Panc1 (cell line): ENCODE measurements around the gene PIWIL4. TPM values are rescaled to one million over a fixed set of nuclear protein-coding genes. Genes with fewer than 3 reads are reported as not detected.

ENCODE experiments used
- ATAC-seq: fragments of 200-7000 bp; cut with Tn5 transposase; 2 replicates; pipeline ENCODE4 v1.9.1; 2020; ENCODE audit warnings: mild to moderate bottlenecking, moderate library complexity
- BruUV-seq: library from RNA; stranded (reverse); fragments of 400-500 nt; replicated peaks from 2 replicates; lab custom pipeline; 2021; lab: Mats Ljungman, UMichigan
- CTCF ChIA-PET: fragments of 300-600 bp; sonication (Branson Sonifier 250); formaldehyde crosslinking; loops from one replicate; lab custom pipeline; 2022; ENCODE audit warnings: antibody characterized with exemption; lab: Charles Lee
- POLR2A ChIA-PET: fragments of 300-600 bp; sonication (Branson Sonifier 250); formaldehyde crosslinking; loops from one replicate; lab custom pipeline; 2022; ENCODE audit warnings: antibody characterized with exemption; lab: Charles Lee
- DNase-seq: peaks from one replicate; pipeline ENCODE4 v3.0.0-alpha.2; 2010; ENCODE audit warnings: low read depth, low spot score
- H3K27ac ChIP-seq: 2 replicates; pipeline ENCODE4 v1.5.1; 2011; ENCODE audit warnings: mild to moderate bottlenecking, low read length, inconsistent platforms
- H3K27me3 ChIP-seq: fragments of 200-500 bp; sonication (Bioruptor generic); 2 replicates; pipeline ENCODE4 v1.6.0; 2014; ENCODE audit warnings: low read length, inconsistent platforms; ENCODE audit not compliant: control insufficient read depth, insufficient read depth
- H3K36me3 ChIP-seq: fragments of 200-500 bp; sonication (Bioruptor generic); 2 replicates; pipeline ENCODE4 v1.5.1; 2014; ENCODE audit warnings: inconsistent platforms, mild to moderate bottlenecking, low read length, moderate library complexity; ENCODE audit not compliant: control insufficient read depth, insufficient read depth
- H3K4me1 ChIP-seq: 2 replicates; pipeline ENCODE4 v1.5.1; 2011; ENCODE audit warnings: inconsistent platforms, mild to moderate bottlenecking, low read length, moderate library complexity; ENCODE audit not compliant: control insufficient read depth, insufficient read depth
- H3K4me3 ChIP-seq, 2 experiments: 2 replicates each; pipeline ENCODE4 v1.5.1; 2011 to 2012; ENCODE audit warnings: low read depth in 2 of 2, low read length in 2 of 2, mild to moderate bottlenecking in 2 of 2, inconsistent platforms in 1 of 2, moderate library complexity in 1 of 2
- H3K9me3 ChIP-seq: fragments of 200-500 bp; sonication (Bioruptor generic); 2 replicates; pipeline ENCODE4 v1.5.1; 2014; ENCODE audit warnings: low read depth, mild to moderate bottlenecking, inconsistent platforms, low read length, moderate library complexity; ENCODE audit not compliant: control insufficient read depth, insufficient read depth
- CTCF ChIP-seq: fragments of 450-650 bp; IDR thresholded peaks from 2 replicates; pipeline ENCODE4 v1.5.1; 2017; ENCODE audit warnings: mild to moderate bottlenecking
- POLR2AphosphoS5 ChIP-seq: IDR thresholded peaks from 2 replicates; pipeline ENCODE4 v1.6.1; 2012; ENCODE audit warnings: mild to moderate bottlenecking, low read depth, low read length, moderate library complexity
- SIN3A ChIP-seq: IDR thresholded peaks from 2 replicates; pipeline ENCODE4 v1.6.1; 2012; ENCODE audit warnings: low read depth, mild to moderate bottlenecking, low read length, moderate library complexity, borderline replicate concordance; ENCODE audit not compliant: insufficient read depth
- TCF7L2 ChIP-seq: IDR thresholded peaks from 2 replicates; pipeline ENCODE4 v1.6.1; 2011; ENCODE audit warnings: mild to moderate bottlenecking, low read depth, low read length, inconsistent platforms
- in situ Hi-C: cut with HindIII; loops from 2 replicates; pipeline ENCODE4 v1.10.0; 2016; ENCODE audit warnings: low sequenced_read_pairs, low pct_unique_long_range_greater_than_20kb
- intact Hi-C: fragments of 100-400 bp; cut with micrococcal nuclease; formaldehyde crosslinking; loops from one replicate; pipeline ENCODE4 v1.10.0; 2022; ENCODE audit not compliant: unreplicated experiment
- total RNA-seq: library from RNA; stranded (reverse); gene quantifications from one replicate; pipeline ENCODE4 v1.2.1, GENCODE V29; 2021; ENCODE audit not compliant: unreplicated experiment
- TF ChIP-seq, protein P1 (sequence below), 2 experiments: IDR thresholded peaks; 2 replicates each; pipeline ENCODE4 v1.6.1; 2011 to 2012; ENCODE audit warnings: low read depth in 2 of 2, control low read depth in 1 of 2, low read length in 1 of 2, mild to moderate bottlenecking in 1 of 2, moderate library complexity in 1 of 2; ENCODE audit not compliant: insufficient read depth in 1 of 2

Gene PIWIL4
- total RNA-seq, 1 experiment from 2014 or later = 2.1 TPM

- Histone ChIP-seq H3K27me3 (no peaks in the 10 kb centered on the region), H3K36me3 (no peaks in the 10 kb centered on the region), H3K9me3 (no peaks in the 10 kb centered on the region), H3K4me3 (peak overlapping the region; percentile 66 to 83), H3K4me1 (peaks cover 28% of the 10 kb centered on the region), H3K27ac (peak overlapping the region; percentile 83)
- DNase-seq = no peak
- peak; percentile 36; the same call in 1 of the 2 replicates for TF ChIP-seq SIN3A
- no peak for TF ChIP-seq CTCF
- TF ChIP-seq TCF7L2 = no peak
- TF ChIP-seq, protein P1, sequence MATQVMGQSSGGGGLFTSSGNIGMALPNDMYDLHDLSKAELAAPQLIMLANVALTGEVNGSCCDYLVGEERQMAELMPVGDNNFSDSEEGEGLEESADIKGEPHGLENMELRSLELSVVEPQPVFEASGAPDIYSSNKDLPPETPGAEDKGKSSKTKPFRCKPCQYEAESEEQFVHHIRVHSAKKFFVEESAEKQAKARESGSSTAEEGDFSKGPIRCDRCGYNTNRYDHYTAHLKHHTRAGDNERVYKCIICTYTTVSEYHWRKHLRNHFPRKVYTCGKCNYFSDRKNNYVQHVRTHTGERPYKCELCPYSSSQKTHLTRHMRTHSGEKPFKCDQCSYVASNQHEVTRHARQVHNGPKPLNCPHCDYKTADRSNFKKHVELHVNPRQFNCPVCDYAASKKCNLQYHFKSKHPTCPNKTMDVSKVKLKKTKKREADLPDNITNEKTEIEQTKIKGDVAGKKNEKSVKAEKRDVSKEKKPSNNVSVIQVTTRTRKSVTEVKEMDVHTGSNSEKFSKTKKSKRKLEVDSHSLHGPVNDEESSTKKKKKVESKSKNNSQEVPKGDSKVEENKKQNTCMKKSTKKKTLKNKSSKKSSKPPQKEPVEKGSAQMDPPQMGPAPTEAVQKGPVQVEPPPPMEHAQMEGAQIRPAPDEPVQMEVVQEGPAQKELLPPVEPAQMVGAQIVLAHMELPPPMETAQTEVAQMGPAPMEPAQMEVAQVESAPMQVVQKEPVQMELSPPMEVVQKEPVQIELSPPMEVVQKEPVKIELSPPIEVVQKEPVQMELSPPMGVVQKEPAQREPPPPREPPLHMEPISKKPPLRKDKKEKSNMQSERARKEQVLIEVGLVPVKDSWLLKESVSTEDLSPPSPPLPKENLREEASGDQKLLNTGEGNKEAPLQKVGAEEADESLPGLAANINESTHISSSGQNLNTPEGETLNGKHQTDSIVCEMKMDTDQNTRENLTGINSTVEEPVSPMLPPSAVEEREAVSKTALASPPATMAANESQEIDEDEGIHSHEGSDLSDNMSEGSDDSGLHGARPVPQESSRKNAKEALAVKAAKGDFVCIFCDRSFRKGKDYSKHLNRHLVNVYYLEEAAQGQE (IDR thresholded peaks at IDR 0.05; ENCODE audit: insufficient read depth in 1 of 2, low read depth in 2 of 2, low read length in 1 of 2) = no peak
- TF ChIP-seq POLR2AphosphoS5 = no peak
- ATAC-seq = peak; percentile 2; the same call in 1 of the 2 replicates
- ChIA-PET CTCF (no interaction called here), POLR2A (interaction anchor here (0.6 kb wide), 1 partner anchor 10 kb away, joined by 4 read pairs; no protein-coding TSS in a partner anchor)
- intact Hi-C loops (loop anchor here (10.0 kb wide), 1 partner anchor 1239 kb away; the partner anchor contains the start of gene FAM76B), in situ Hi-C loops (no loop called here)
- BruUV-seq = no TSS peak
Measured at GRCh38 chr11:94545264-94546161, 21.7 kb upstream of the PIWIL4 start.

DNA sequence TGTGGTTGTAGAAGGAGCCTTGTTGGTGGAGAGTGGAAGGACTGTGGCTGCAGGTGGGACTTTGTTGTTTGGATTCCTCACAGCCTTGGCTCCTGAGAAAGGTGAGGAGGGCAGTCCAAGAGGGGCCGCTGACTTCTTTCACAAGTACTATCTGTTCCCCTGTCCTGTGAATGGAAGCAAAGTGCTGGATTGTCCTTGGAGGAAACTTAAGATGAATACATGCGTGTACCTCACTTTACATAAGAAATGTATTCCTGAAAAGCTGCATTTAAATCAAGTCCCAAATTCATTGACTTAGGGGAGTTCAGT is 21.1 kb upstream of the PIWIL4 start:
- ChIA-PET CTCF (no interaction called here), POLR2A (interaction anchor here (0.6 kb wide), 1 partner anchor 814 kb away, joined by 3 read pairs; no protein-coding TSS in a partner anchor)
- in situ Hi-C loops = no loop called here
- Histone ChIP-seq H3K9me3 (no peaks in the 10 kb centered on the region), H3K27ac (peak overlapping the region; percentile 83), H3K27me3 (no peaks in the 10 kb centered on the region), H3K4me3 (peak overlapping the region; percentile 66 to 83), H3K36me3 (no peaks in the 10 kb centered on the region), H3K4me1 (peaks cover 28% of the 10 kb centered on the region)
- ATAC-seq (no peak), DNase-seq (no peak)
- no peak for TF ChIP-seq TCF7L2
- no peak for TF ChIP-seq POLR2AphosphoS5
- TF ChIP-seq SIN3A = no peak
- TF ChIP-seq, protein P1 (IDR thresholded peaks at IDR 0.05; ENCODE audit: insufficient read depth in 1 of 2, low read depth in 2 of 2, low read length in 1 of 2) = no peak
- no peak for TF ChIP-seq CTCF
- intact Hi-C loops = loop anchor here (10.0 kb wide), 1 partner anchor 1239 kb away; the partner anchor contains the start of gene FAM76B
- TSS peak; percentile 66 for BruUV-seq
